CD4-positive, alpha-beta T cell (primary cell): ENCODE results near the gene SORCS2. TPM values are rescaled to one million over a fixed set of nuclear protein-coding genes. Genes with fewer than 3 reads are reported as not detected.

ENCODE experiments used
- ATAC-seq: fragments of 200-7000 bp; cut with Tn5 transposase; one replicate; pipeline ENCODE4 v1.10.0; 2022; ENCODE audit warnings: mild to moderate bottlenecking; ENCODE audit not compliant: poor library complexity
- CTCF ChIA-PET: fragments of 350-600 bp; sonication (Branson Sonifier 250); formaldehyde crosslinking; loops from one replicate; lab custom pipeline; 2021; ENCODE audit warnings: antibody characterized with exemption, inconsistent platforms; lab: Charles Lee
- POLR2A ChIA-PET: fragments of 350-600 bp; sonication (Branson Sonifier 250); formaldehyde crosslinking; loops from one replicate; lab custom pipeline; 2021; ENCODE audit warnings: antibody characterized with exemption, inconsistent platforms; lab: Charles Lee
- DNase-seq, 14 experiments: peaks; one replicate each; pipeline ENCODE4 v3.0.0-alpha.2; 2013 to 2020; ENCODE audit warnings: mixed read lengths in 2 of 14
- H3K27ac ChIP-seq, 2 donors: one replicate each; pipeline versions ENCODE4 v1.5.1 to v1.7.0; 2013; ENCODE audit warnings: low read length in 2 of 2, low read depth in 1 of 2, mild to moderate bottlenecking in 1 of 2
- H3K27me3 ChIP-seq, 2 experiments: 1 replicate in 1 of 2; 2 replicates in 1 of 2; pipeline versions ENCODE4 v1.6.1 to v1.7.0; 2013; ENCODE audit warnings: low read length in 2 of 2, control low read depth in 1 of 2, mild to moderate bottlenecking in 1 of 2, moderate library complexity in 1 of 2; ENCODE audit not compliant: insufficient read depth in 2 of 2, control insufficient read depth in 1 of 2
- H3K36me3 ChIP-seq: one replicate; pipeline ENCODE4 v1.6.1; 2013; ENCODE audit warnings: low read length, control low read depth; ENCODE audit not compliant: insufficient read depth
- H3K4me1 ChIP-seq: one replicate; pipeline ENCODE4 v1.6.1; 2013; ENCODE audit warnings: low read length, control low read depth; ENCODE audit not compliant: insufficient read depth
- H3K4me3 ChIP-seq: one replicate; pipeline ENCODE4 v1.5.1; 2013; ENCODE audit warnings: mild to moderate bottlenecking, low read length, moderate library complexity
- H3K9me3 ChIP-seq, 2 experiments: 1 replicate in 1 of 2; 2 replicates in 1 of 2; pipeline versions ENCODE4 v1.6.1 to v1.7.0; 2013; ENCODE audit warnings: low read length in 2 of 2, mild to moderate bottlenecking in 2 of 2, control low read depth in 1 of 2, moderate library complexity in 1 of 2; ENCODE audit not compliant: control insufficient read depth in 1 of 2, insufficient read depth in 1 of 2
- H3K27ac Mint-ChIP-seq: one replicate; pipeline ENCODE4 v1.8.0; 2020; ENCODE audit warnings: mixed read lengths
- H3K27me3 Mint-ChIP-seq: one replicate; pipeline ENCODE4 v1.8.0; 2021; ENCODE audit warnings: mixed read lengths
- H3K36me3 Mint-ChIP-seq: one replicate; pipeline ENCODE4 v1.8.0; 2021; ENCODE audit warnings: low read depth, mixed read lengths
- H3K4me1 Mint-ChIP-seq: one replicate; pipeline ENCODE4 v1.8.0; 2021; ENCODE audit warnings: low read depth, mixed read lengths
- H3K4me3 Mint-ChIP-seq: one replicate; pipeline ENCODE4 v1.8.0; 2020; ENCODE audit warnings: mild to moderate bottlenecking, mixed read lengths
- H3K9me3 Mint-ChIP-seq: one replicate; pipeline ENCODE4 v1.8.0; 2020; ENCODE audit warnings: mixed read lengths
- intact Hi-C, 2 experiments: fragments of 100-400 bp; cut with DNase I in 1 of 2; cut with micrococcal nuclease in 1 of 2; formaldehyde crosslinking; loops; one replicate each; pipeline versions ENCODE4 v1.15.1 to v1.9.0; 2023 to 2025; cut with DNase I, micrococcal nuclease
- total RNA-seq, 174 experiments: library from RNA in 2 of 174; stranded (reverse) in 2 of 174; gene quantifications; one replicate each; pipeline ENCODE4 v1.2.3 and lab custom pipeline; 2021 to 2026
- TF ChIP-seq, protein P1 (sequence below): fragments of 200-600 bp; IDR thresholded peaks from one replicate; pipeline ENCODE4 v1.8.0; 2022; ENCODE audit warnings: antibody characterized with exemption, mild to moderate bottlenecking

The SORCS2 gene
- total RNA-seq, 2 experiments from 2014 or later, result not detected

DNA sequence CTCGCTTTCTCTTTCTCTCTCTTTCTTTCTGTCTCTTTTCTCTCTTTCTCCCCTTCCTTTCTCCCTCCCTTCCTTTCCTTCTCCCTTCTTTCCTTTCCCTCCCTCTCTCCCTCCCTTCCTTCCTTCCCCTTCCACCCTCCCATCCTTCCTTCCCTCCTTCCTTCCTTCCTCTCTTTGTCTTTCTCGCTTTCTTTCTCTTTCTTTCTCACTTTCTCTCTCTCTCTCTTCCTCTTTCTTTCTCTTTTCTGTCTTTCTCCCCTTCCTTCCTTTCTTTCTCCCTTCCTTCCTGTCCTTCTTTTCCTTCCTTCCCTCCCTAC lies 2.1 kb upstream of the SORCS2 start:
- H3K9me3 ChIP-seq, result peaks cover 0 to 3% of the 10 kb centered on the region in 2 experiments
- no peak overlapping the region for H3K27ac Mint-ChIP-seq
- no peak overlapping the region for H3K27ac ChIP-seq
- no peak for DNase-seq
- no peaks in the 10 kb centered on the region for H3K36me3 ChIP-seq
- H3K4me1 Mint-ChIP-seq, result no peaks in the 10 kb centered on the region
- peaks cover 56% of the 10 kb centered on the region for H3K27me3 Mint-ChIP-seq
- TF ChIP-seq, protein P1, sequence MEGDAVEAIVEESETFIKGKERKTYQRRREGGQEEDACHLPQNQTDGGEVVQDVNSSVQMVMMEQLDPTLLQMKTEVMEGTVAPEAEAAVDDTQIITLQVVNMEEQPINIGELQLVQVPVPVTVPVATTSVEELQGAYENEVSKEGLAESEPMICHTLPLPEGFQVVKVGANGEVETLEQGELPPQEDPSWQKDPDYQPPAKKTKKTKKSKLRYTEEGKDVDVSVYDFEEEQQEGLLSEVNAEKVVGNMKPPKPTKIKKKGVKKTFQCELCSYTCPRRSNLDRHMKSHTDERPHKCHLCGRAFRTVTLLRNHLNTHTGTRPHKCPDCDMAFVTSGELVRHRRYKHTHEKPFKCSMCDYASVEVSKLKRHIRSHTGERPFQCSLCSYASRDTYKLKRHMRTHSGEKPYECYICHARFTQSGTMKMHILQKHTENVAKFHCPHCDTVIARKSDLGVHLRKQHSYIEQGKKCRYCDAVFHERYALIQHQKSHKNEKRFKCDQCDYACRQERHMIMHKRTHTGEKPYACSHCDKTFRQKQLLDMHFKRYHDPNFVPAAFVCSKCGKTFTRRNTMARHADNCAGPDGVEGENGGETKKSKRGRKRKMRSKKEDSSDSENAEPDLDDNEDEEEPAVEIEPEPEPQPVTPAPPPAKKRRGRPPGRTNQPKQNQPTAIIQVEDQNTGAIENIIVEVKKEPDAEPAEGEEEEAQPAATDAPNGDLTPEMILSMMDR, result no peak
- POLR2A ChIA-PET, result no interaction called here
- ATAC-seq, result no peak
- peaks cover 28 to 44% of the 10 kb centered on the region in 2 experiments for H3K27me3 ChIP-seq
- H3K4me3 Mint-ChIP-seq, result no peak overlapping the region
- no peak overlapping the region for H3K4me3 ChIP-seq
- CTCF ChIA-PET, result no interaction called here
- H3K4me1 ChIP-seq, result peaks cover 8% of the 10 kb centered on the region
- H3K36me3 Mint-ChIP-seq, result no peaks in the 10 kb centered on the region
- H3K9me3 Mint-ChIP-seq, result no peaks in the 10 kb centered on the region
- intact Hi-C loops, result loop anchor here (5.0 to 10.0 kb wide), 4 partner anchors 532 to 795 kb away; no protein-coding TSS in a partner anchor

DNA sequence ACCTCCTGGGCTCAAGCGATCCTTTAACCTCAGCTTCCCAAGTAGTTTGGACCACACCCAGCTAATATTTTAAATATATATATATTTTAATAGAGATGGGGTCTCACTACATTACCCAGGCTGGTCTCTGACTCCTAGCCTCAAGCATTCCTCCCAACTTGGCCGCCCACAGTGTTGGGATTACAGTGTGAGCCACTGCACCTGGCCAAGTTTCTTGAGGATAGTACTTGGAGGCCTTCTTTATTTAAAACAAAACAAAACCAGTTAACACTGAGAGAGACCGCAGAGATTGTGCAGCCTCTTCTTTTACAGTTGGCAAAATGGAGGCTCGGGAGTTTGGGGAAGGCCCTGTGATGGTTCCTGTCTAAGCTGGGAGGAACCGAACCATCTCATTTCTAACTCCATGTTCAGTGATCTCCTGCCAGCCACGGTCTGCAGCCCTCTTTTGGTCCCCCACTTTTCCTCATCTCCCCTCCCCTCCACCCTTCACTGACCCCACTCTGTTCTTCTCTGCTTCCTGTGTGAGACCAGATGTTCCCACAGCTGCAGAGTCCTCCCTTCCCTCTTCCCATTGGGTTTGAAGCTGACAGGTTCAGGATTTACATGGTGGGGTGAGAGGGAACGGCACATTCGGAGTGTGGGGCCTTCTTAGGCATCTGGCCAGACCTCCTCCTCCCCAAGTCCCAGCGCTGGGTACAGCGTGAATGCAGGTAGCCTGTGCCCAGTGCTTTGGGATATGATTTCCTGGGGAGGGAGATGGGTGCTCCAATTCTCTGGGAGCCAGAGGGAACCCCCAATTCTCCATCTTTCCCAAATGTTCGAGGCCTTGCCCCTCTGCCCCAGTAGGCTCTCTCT lies 1.4 kb upstream of the SORCS2 start:
- H3K4me1 Mint-ChIP-seq, result no peaks in the 10 kb centered on the region
- no peak overlapping the region for H3K4me3 ChIP-seq
- DNase-seq, result no peak
- H3K4me3 Mint-ChIP-seq, result no peak overlapping the region
- no peak overlapping the region for H3K27ac ChIP-seq
- peaks cover 8% of the 10 kb centered on the region for H3K4me1 ChIP-seq
- TF ChIP-seq, protein P1, result no peak
- H3K9me3 Mint-ChIP-seq, result no peaks in the 10 kb centered on the region
- H3K36me3 ChIP-seq, result no peaks in the 10 kb centered on the region
- intact Hi-C loops, result loop anchor here (5.0 to 10.0 kb wide), 4 partner anchors 531 to 794 kb away; no protein-coding TSS in a partner anchor
- H3K27ac Mint-ChIP-seq, result no peak overlapping the region
- H3K36me3 Mint-ChIP-seq, result no peaks in the 10 kb centered on the region
- peaks cover 63% of the 10 kb centered on the region for H3K27me3 Mint-ChIP-seq
- ATAC-seq, result no peak
- H3K9me3 ChIP-seq, result no peaks in the 10 kb centered on the region
- CTCF ChIA-PET, result no interaction called here
- POLR2A ChIA-PET, result no interaction called here
- H3K27me3 ChIP-seq, result peaks cover 28 to 50% of the 10 kb centered on the region in 2 experiments

DNA sequence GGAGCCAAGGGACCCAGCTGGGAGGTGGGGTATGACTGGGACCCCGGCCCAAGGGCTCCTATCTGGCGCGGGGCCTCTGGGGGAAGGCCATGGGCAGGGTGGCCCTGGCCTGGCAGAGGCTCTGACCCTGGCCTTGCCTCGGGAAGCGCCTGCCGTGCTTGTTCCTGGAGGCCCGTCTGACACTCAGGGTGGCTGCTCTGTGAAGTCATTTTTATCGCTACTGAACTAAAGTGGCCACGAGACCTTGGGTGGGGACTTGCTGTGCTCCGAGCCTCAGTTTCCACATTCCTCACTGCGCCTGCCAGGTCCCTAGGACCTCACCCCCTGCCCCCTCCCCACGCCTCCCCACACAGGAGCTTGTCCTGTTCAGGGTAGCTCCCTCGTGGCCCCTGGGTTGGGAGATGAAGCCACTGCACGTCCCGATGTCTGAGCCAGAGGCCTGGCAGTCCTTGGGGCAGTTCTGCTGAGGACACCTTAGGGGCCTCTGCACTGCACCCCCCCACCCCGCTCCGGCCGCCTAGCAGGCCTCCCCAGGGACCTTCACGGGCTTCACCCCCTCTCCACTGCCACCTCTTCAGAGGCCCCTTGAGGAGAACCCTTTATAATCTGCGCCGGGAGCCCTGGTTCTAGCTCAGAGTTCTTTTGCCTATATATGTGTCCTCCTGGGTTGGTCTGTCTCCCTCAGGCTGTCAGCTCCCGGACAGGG lies 639 bp upstream of the SORCS2 start:
- DNase-seq, result no peak
- peaks cover 28 to 56% of the 10 kb centered on the region in 2 experiments for H3K27me3 ChIP-seq

More for the DNA sequence above, 639 bp upstream of the SORCS2 start:
- peaks cover 8% of the 10 kb centered on the region for H3K4me1 ChIP-seq
- H3K36me3 Mint-ChIP-seq, result no peaks in the 10 kb centered on the region
- no peaks in the 10 kb centered on the region for H3K9me3 ChIP-seq
- TF ChIP-seq, protein P1, result no peak
- peaks cover 71% of the 10 kb centered on the region for H3K27me3 Mint-ChIP-seq
- CTCF ChIA-PET, result no interaction called here
- H3K27ac ChIP-seq, result no peak overlapping the region
- ATAC-seq, result no peak
- intact Hi-C loops, result loop anchor here (5.0 to 10.0 kb wide), 4 partner anchors 531 to 793 kb away; no protein-coding TSS in a partner anchor
- H3K27ac Mint-ChIP-seq, result no peak overlapping the region
- no peaks in the 10 kb centered on the region for H3K9me3 Mint-ChIP-seq
- no peaks in the 10 kb centered on the region for H3K4me1 Mint-ChIP-seq
- peak overlapping the region; percentile 62 for H3K4me3 Mint-ChIP-seq
- POLR2A ChIA-PET, result no interaction called here
- H3K4me3 ChIP-seq, result no peak overlapping the region
- no peaks in the 10 kb centered on the region for H3K36me3 ChIP-seq
